Astrocyte (in vitro differentiated cells and primary cell): Measurements from ENCODE around the gene IGFBPL1. TPM values are rescaled to one million over a fixed set of nuclear protein-coding genes. Genes with fewer than 3 reads are reported as not detected.

Source experiments
- DNase-seq: peaks from one replicate; pipeline ENCODE4 v3.0.0-alpha.2; 2010; ENCODE audit warnings: low read depth
- FAIRE-seq: peaks from 2 replicates; lab custom pipeline; 2011; peaks lifted over from hg19 to GRCh38; lab: Jason Lieb, UNC
- H2AFZ ChIP-seq: 2 replicates; pipeline ENCODE4 v1.6.0; 2012; ENCODE audit warnings: low read depth, low read length, inconsistent platforms
- H3K27ac ChIP-seq: 2 replicates; pipeline ENCODE4 v1.5.1; 2011; ENCODE audit warnings: low read depth, low read length, inconsistent platforms
- H3K27me3 ChIP-seq: 2 replicates; pipeline ENCODE4 v1.6.0; 2011; ENCODE audit warnings: low read length, inconsistent platforms; ENCODE audit not compliant: insufficient read depth
- H3K36me3 ChIP-seq: 2 replicates; pipeline ENCODE4 v1.5.1; 2011; ENCODE audit warnings: low read length, inconsistent platforms; ENCODE audit not compliant: insufficient read depth
- H3K4me1 ChIP-seq: 2 replicates; pipeline ENCODE4 v1.5.1; 2011; ENCODE audit warnings: low read length, inconsistent platforms; ENCODE audit not compliant: insufficient read depth
- H3K4me2 ChIP-seq: 2 replicates; pipeline ENCODE4 v1.6.0; 2012; ENCODE audit warnings: low read length, inconsistent platforms
- H3K4me3 ChIP-seq: 2 replicates; pipeline ENCODE4 v1.5.1; 2011; ENCODE audit warnings: low read depth, mild to moderate bottlenecking, low read length, inconsistent platforms; ENCODE audit not compliant: insufficient read depth
- H3K79me2 ChIP-seq: 2 replicates; pipeline ENCODE4 v1.6.0; 2012; ENCODE audit warnings: mild to moderate bottlenecking, low read length, inconsistent platforms; ENCODE audit not compliant: insufficient read depth
- H3K9ac ChIP-seq: 2 replicates; pipeline ENCODE4 v1.6.0; 2012; ENCODE audit warnings: mild to moderate bottlenecking, low read length, inconsistent platforms
- H3K9me3 ChIP-seq: 2 replicates; pipeline ENCODE4 v1.5.1; 2012; ENCODE audit warnings: low read depth, mild to moderate bottlenecking, low read length, inconsistent platforms; ENCODE audit not compliant: insufficient read depth
- H4K20me1 ChIP-seq: 2 replicates; pipeline ENCODE4 v1.6.0; 2012; ENCODE audit warnings: low read length, inconsistent platforms; ENCODE audit not compliant: insufficient read depth
- H3K27ac Mint-ChIP-seq: one replicate; pipeline ENCODE4 v1.8.0; 2021; ENCODE audit warnings: mild to moderate bottlenecking, mixed read lengths; ENCODE audit not compliant: unreplicated experiment
- H3K27me3 Mint-ChIP-seq: one replicate; pipeline ENCODE4 v1.8.0; 2021; ENCODE audit warnings: low read depth, mixed read lengths; ENCODE audit not compliant: unreplicated experiment
- H3K36me3 Mint-ChIP-seq: one replicate; pipeline ENCODE4 v1.8.0; 2021; ENCODE audit warnings: low read depth, mixed read lengths; ENCODE audit not compliant: unreplicated experiment
- H3K4me1 Mint-ChIP-seq: one replicate; pipeline ENCODE4 v1.8.0; 2021; ENCODE audit warnings: low read depth, mixed read lengths; ENCODE audit not compliant: unreplicated experiment
- H3K4me3 Mint-ChIP-seq: one replicate; pipeline ENCODE4 v1.8.0; 2021; ENCODE audit warnings: mild to moderate bottlenecking, moderate library complexity, mixed read lengths; ENCODE audit not compliant: unreplicated experiment
- H3K9me3 Mint-ChIP-seq: one replicate; pipeline ENCODE4 v1.8.0; 2021; ENCODE audit warnings: mild to moderate bottlenecking, mixed read lengths; ENCODE audit not compliant: unreplicated experiment
- CTCF ChIP-seq: IDR thresholded peaks from 2 replicates; pipeline ENCODE4 v1.5.1; 2011; ENCODE audit warnings: low read depth, mild to moderate bottlenecking, inconsistent platforms, low read length, moderate library complexity; ENCODE audit not compliant: insufficient read depth
- EZH2 ChIP-seq: IDR thresholded peaks from 2 replicates; pipeline ENCODE4 v1.6.1; 2012; ENCODE audit warnings: mild to moderate bottlenecking, low read length, inconsistent platforms; ENCODE audit not compliant: insufficient read depth
- total RNA-seq: library from RNA; stranded (reverse); gene quantifications from 2 replicates; pipeline ENCODE4 v1.2.1, GENCODE V29; 2021

The IGFBPL1 gene
- total RNA-seq, 1 donor from 2014 or later: 11.0 TPM

- Histone ChIP-seq H3K79me2 (no peaks in the 10 kb centered on the region), H3K4me2 (no peak overlapping the region), H3K27ac (no peak overlapping the region), H4K20me1 (peaks cover 4% of the 10 kb centered on the region), H2AFZ (no peak overlapping the region), H3K9me3 (no peaks in the 10 kb centered on the region), H3K9ac (no peak overlapping the region), H3K27me3 (peaks cover 40% of the 10 kb centered on the region), H3K4me1 (peaks cover 2% of the 10 kb centered on the region), H3K36me3 (no peaks in the 10 kb centered on the region), H3K4me3 (no peak overlapping the region)
- Mint-ChIP-seq H3K4me3 (no peak overlapping the region), H3K4me1 (peaks cover 9% of the 10 kb centered on the region), H3K27me3 (peaks cover 40% of the 10 kb centered on the region), H3K36me3 (no peaks in the 10 kb centered on the region), H3K9me3 (no peaks in the 10 kb centered on the region), H3K27ac (no peak overlapping the region)
- no peak for DNase-seq
- TF ChIP-seq CTCF: no peak
- no peak for TF ChIP-seq EZH2
- no peak for FAIRE-seq
These were observed 1.5 kb downstream of the IGFBPL1 start for GRCh38 chr9:38422555-38423260.

DNA sequence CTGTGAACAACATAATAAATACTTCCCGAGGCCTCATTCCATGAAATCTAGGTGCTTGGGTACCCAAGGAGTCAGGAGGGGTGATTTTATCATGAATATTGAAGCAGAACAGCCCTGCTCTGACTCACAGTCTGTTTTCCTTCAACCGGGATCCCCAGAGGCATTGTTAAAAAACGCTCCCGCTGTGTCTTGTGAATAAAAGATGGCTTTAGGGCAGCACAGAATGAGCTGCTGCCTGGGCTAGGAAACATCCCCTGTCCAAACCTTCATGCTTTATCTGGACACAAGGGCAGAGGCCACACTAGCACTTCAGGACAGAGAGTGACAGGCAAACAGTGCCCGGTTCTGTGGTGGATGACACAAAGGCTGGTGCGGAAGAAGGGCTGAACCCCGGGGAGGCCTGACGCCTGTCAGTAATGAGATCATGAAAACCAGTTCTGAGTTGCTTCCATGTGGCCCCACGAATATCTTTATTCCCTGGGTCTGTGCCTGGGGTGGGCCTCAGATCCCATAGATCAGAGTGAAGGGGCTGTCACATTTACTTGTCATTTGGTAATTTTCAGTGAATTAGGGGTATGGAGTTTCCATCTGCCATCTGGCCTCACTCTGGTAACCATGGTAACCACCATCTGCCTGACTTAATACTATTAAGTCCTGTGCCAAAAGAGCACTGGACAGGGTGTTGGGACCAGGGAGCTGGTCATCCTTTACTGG is 2.6 kb downstream of the IGFBPL1 start:
- H3K27ac Mint-ChIP-seq: no peak overlapping the region
- DNase-seq (no peak), FAIRE-seq (no peak)
- peaks cover 35% of the 10 kb centered on the region for H3K27me3 Mint-ChIP-seq
- no peaks in the 10 kb centered on the region for H3K36me3 ChIP-seq
- no peak overlapping the region for H3K4me3 Mint-ChIP-seq
- peak overlapping the region; percentile 12 for H3K4me2 ChIP-seq
- H3K36me3 Mint-ChIP-seq: no peaks in the 10 kb centered on the region
- H3K4me3 ChIP-seq: no peak overlapping the region
- peaks cover 2% of the 10 kb centered on the region for H3K4me1 ChIP-seq
- no peaks in the 10 kb centered on the region for H3K9me3 ChIP-seq
- H4K20me1 ChIP-seq: peaks cover 4% of the 10 kb centered on the region
- TF ChIP-seq EZH2: no peak
- no peak for TF ChIP-seq CTCF
- H3K9me3 Mint-ChIP-seq: no peaks in the 10 kb centered on the region
- H3K4me1 Mint-ChIP-seq: peaks cover 9% of the 10 kb centered on the region
- peak overlapping the region; percentile 69 for H2AFZ ChIP-seq
- H3K9ac ChIP-seq: no peak overlapping the region
- H3K79me2 ChIP-seq: no peaks in the 10 kb centered on the region
- H3K27me3 ChIP-seq: peaks cover 39% of the 10 kb centered on the region
- no peak overlapping the region for H3K27ac ChIP-seq
